ENCODE measurements around the gene FBXL13. TPM values are rescaled to one million over a fixed set of nuclear protein-coding genes. Genes with fewer than 3 reads are reported as not detected.
"Not testable (repeated sequence)": the region's sequence is repeated elsewhere in the genome, so short reads cannot be mapped to it uniquely, and the experiment has no call there.

The FBXL13 gene
- total RNA-seq, 2 donors from 2014 or later: 0.65 to 0.68 TPM

- intact Hi-C loops (cut with DNase I): no loop called here
- no peak for ATAC-seq
- DNase-seq: no peak
These were observed 256.7 kb downstream of the FBXL13 start for GRCh38 chr7:102817616-102818573.

- no peak for DNase-seq
- intact Hi-C loops (cut with DNase I): no loop called here
- no peak for ATAC-seq
These were observed 260.5 kb downstream of the FBXL13 start for GRCh38 chr7:102814025-102814471.

DNA sequence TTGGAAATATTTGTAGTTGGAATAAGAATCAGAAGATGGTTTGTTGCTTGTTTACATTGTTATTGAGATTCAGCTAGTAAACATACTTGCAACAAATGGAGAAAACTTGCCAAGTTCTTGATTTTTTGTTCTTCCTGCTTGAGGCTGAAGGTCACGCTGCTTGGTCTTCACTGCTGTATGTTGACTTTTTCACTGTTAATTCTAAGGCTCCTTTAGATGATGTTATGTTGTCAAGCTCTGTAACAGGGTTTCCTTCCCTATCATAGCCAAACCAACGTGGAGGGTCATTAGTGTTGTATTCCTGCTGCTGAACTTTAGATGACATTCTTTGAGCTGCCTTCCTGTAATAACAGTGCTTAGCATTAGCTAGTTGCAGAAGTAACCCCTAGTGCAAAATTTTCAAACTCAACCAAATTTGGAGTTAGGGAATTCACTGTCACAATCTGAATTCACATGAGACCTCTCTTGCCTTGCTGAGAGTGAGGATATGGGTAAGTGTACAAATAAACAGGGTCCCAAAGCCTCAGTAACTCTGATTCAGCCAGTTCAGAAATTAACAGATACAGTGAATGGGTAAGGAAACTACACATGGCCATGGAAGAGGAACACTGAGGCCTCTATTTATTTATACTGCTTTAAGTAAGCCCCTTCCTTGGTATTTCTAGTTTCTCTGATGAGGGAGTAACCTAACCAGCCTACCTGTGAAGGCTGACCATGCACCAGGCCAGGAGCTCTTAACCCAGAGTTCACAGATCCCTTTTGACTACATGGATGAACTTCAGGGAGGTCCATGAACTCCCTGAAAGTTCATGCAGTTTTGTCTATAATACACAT lies 261.2 kb downstream of the FBXL13 start:
- intact Hi-C loops (cut with DNase I): no loop called here
- ATAC-seq (no peak), DNase-seq (no peak)

DNA sequence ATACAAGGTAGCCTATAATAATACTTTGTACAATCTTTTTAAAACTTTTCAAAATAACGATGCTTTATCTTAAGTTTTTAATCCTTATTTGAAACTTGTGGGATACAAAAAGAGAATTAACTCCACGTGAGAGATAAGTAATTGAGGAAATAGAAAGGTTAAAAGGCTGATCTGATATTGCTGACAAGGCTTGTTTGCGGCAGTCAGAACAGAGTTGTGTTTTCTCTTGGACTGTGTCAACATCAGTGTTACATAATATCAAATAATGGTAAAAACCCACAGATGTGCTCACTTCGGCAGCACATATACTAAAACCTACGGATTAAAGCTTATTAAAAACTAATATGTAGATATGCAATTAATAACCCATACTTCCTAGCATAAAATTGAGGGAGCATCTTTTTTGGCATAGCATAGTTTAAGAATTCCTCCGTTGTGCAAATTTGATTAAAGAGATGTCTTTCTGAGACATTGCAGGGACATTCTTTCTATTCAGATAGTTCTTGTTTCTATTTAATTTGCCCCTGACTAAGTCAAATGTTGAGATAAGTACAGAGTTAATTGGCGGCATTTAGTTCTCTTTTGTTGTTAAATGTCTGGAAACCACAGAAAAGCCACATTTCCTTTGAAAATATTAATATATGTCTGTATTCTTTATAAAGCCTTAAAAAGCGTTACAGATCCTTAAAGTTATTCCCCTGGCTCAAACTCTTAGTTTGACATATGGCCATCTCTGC lies 262.5 kb downstream of the FBXL13 start:
- ATAC-seq (no peak), DNase-seq (no peak)
- intact Hi-C loops (cut with DNase I): no loop called here

DNA sequence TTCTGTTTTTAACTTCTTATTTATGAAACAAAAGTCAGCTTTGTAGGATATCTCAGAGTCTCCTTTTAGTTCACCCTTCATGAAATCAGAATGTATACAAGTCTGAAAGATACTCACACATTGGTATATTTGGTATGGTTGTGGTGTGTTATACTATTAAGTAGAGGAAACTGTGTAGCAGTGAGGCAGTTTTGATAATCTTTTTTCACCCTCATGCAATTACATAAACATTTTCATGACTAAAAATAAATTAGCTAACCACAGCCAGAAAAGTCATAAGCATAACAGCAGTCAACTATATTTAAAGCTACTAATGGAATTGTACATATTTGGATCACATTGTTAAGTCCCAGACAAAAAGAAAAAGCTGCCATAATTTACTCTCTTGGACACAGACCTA lies 263.7 kb downstream of the FBXL13 start:
- no peak for DNase-seq
- no peak for ATAC-seq
- intact Hi-C loops (cut with DNase I): no loop called here

DNA sequence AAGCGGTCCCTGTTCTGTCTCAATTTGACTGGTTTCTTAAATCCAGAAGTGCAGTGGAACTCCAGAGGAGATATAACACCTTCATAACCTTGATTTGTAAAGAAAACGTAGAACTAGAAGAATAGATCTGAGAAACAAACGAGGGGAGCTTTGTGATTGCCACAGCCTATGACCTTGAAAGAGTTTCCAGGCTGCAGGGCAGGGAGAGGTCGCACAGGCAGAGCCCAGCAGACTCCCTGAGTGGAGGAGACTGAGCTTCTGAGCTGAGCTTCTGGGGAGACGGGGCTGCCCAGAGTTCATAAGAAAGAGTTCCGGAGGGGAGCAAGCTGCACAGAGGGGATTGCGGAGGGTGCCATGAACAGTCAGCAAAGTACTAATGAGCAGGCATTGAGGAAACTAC lies 268.0 kb downstream of the FBXL13 start:
- intact Hi-C loops (cut with DNase I): no loop called here
- DNase-seq (no peak), ATAC-seq (no peak)

GRCh38 chr7:102795987-102796595 lies 278.5 kb downstream of the FBXL13 start:
- intact Hi-C loops (cut with DNase I); DNase-seq; ATAC-seq: not testable (repeated sequence)

DNA sequence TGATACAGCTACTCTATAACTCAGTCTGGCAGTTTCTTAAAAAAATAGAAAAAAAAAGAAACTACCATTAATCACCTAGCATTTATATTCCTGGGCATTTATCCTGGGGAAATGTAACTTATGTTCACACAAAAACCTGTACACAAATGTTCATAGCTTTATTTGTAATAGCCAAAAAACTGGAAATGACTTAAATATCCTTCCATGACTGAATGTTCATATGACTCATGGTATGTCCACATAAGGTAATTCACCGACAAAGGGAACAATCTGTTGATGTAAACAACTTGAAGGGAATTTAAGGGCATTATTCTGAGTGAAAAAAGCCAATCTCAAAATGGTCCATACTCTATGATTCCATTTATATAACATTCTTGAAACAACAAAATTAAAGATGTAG lies 280.0 kb downstream of the FBXL13 start:
- DNase-seq; intact Hi-C loops (cut with DNase I); ATAC-seq: not testable (repeated sequence)

DNA sequence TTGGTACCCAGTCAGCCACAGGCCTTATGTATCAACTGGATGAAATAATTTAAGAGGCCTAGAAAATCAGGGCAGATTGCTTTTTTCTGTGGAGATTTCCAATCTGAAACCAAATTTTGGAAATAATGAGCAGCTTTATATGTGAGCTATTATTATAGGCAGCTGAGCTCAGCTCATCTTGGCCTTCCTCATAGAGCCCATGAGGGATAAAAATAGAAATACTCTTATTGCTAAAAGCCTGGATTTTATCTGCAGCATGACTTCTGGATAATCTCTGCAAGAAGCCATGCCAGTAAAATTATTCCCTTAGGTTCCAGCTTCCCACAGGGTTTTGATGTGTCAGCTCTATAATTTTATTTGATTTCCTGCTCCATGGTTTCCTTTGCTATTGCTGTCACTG lies 282.8 kb downstream of the FBXL13 start:
- peak; percentile 72 to 77 for ATAC-seq
- DNase-seq; intact Hi-C loops (cut with DNase I): not testable (repeated sequence)

- ATAC-seq: not testable (repeated sequence)
These were observed 283.2 kb downstream of the FBXL13 start for GRCh38 chr7:102791367-102791766.

GRCh38 chr7:102790364-102791100 lies 284.1 kb downstream of the FBXL13 start:
- ATAC-seq; DNase-seq; intact Hi-C loops (cut with DNase I): not testable (repeated sequence)

More at GRCh38 chr7:102791367-102791766, 283.2 kb downstream of the FBXL13 start:
- intact Hi-C loops (cut with DNase I); DNase-seq: not testable (repeated sequence)

- DNase-seq; ATAC-seq; intact Hi-C loops (cut with DNase I): not testable (repeated sequence)
These were observed 285.8 kb downstream of the FBXL13 start for GRCh38 chr7:102788770-102789169.

- intact Hi-C loops (cut with DNase I); ATAC-seq; DNase-seq: not testable (repeated sequence)
These were observed 293.7 kb downstream of the FBXL13 start for GRCh38 chr7:102780926-102781325.

DNA sequence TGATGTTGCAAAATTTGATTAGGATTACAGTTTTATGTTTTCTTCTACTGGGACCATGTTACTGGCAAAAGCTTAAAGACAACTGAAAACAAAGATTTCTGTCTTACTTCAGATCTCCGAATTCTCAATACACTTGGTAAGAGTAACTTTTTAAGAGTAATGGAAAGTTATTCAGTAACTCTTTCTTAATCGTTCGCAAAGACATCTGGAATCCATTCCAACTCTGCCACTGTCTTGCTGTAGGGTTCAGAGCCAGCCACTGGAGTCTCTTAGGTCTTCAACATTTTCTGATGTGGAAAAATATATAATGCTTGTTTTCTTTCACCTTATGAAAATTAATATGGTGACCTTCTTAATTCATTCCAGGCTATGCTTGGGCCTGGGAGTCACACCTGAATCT lies 295.9 kb downstream of the FBXL13 start:
- ATAC-seq; DNase-seq; intact Hi-C loops (cut with DNase I): not testable (repeated sequence)

GRCh38 chr7:102776217-102776616 lies 298.4 kb downstream of the FBXL13 start:
- intact Hi-C loops (cut with DNase I); DNase-seq; ATAC-seq: not testable (repeated sequence)

DNA sequence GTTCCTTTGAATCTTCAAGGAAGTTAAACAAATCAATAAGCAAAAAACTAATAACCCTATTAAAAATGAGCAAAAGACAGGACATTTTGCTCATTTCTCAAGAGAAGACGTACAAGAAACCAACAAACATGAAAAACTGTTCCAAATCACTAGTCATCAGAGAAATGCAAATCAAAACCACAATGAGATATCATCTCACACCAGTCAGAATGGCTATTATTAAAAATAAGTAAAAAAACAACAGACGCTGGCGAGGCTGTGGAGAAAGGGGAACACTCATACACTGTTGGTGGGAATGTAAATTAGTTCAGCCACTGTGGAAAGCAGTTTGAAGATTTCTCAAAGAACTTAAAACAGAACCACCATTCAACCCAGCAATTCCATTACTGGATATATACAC lies 304.1 kb downstream of the FBXL13 start:
- ATAC-seq; DNase-seq; intact Hi-C loops (cut with DNase I): not testable (repeated sequence)

DNA sequence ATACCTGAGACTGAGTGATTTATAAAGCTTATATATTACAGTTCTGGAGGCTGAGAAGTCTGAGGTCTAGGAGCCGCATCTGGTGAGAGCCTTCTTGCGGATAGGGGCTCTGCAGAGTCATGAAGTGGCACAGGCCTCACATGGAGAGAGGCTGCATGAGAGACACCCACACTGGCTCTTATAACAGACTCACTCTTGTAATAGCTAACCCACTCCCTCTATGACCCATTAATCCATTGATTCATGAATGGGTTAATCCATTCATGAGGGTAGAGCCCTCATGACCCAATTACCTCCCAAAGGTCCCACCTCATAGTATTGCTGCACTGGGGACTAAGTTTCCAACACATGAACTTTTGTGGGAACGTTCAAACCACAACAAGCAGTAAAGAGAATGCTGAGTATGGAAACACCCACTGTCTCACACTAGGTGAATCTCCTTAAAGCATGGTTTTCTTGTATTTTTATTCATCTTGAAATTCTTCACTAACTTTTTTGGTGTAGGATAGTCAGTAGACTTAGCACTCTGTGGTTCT lies 304.9 kb downstream of the FBXL13 start:
- ATAC-seq; intact Hi-C loops (cut with DNase I); DNase-seq: not testable (repeated sequence)

Data from left cardiac atrium (tissue), 4 donors.